BE2C (cell line): ENCODE measurements around the gene TNS3.

Experiments used
- DNase-seq: peaks from one replicate; pipeline ENCODE4 v3.0.0-alpha.2; 2020
- H3K27me3 ChIP-seq: fragments of 250-450 bp; sonication (Bioruptor Pico); 2 replicates; pipeline ENCODE4 v1.5.1; 2020; ENCODE audit warnings: mild to moderate bottlenecking
- H3K36me3 ChIP-seq: fragments of 250-450 bp; sonication (Bioruptor Pico); 2 replicates; pipeline ENCODE4 v1.5.1; 2020; ENCODE audit warnings: mild to moderate bottlenecking
- H3K4me1 ChIP-seq: fragments of 250-450 bp; sonication (Bioruptor Pico); 2 replicates; pipeline ENCODE4 v1.5.1; 2020
- H3K4me3 ChIP-seq: 2 replicates; pipeline ENCODE4 v1.5.1; 2011; ENCODE audit warnings: low read depth, low read length
- H3K9me3 ChIP-seq: fragments of 250-450 bp; sonication (Bioruptor Pico); 2 replicates; pipeline ENCODE4 v1.5.1; 2020
- TF ChIP-seq, protein P1 (sequence below): IDR thresholded peaks from 2 replicates; pipeline ENCODE4 v1.5.1; 2012; ENCODE audit warnings: mild to moderate bottlenecking, low read depth, low read length

Gene TNS3

DNA sequence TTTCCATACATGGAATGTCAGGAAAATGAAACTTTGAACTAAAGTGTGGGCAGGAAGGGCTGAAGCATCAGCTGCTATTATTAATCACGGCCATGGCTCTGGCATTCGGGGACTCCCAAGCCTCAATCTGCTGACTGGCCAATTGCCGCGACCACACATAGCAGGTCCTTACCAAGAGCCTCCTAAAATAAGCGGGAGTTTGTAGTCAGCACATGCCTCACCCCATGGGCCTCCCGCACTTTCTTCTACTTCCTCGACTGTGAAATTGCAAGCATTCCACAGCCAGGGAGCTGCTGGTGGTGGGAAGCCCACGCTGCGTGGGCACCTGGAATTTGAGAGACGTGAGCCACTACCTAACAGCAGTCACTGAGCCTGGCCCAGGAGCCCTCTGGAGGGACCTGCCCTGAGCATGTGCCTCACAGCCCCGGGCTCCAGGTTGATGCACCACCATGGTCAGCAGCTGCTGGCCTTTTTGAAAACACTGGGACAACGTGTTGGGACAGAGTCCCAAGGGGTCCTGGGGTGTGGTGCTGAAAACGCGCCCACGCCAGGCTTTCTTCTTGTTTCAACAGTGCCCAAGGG is 211.4 kb downstream of the TNS3 start:
- no peaks in the 10 kb centered on the region for H3K36me3 ChIP-seq
- H3K4me1 ChIP-seq, result no peaks in the 10 kb centered on the region
- H3K4me3 ChIP-seq, result no peak overlapping the region
- no peaks in the 10 kb centered on the region for H3K27me3 ChIP-seq
- TF ChIP-seq, protein P1, sequence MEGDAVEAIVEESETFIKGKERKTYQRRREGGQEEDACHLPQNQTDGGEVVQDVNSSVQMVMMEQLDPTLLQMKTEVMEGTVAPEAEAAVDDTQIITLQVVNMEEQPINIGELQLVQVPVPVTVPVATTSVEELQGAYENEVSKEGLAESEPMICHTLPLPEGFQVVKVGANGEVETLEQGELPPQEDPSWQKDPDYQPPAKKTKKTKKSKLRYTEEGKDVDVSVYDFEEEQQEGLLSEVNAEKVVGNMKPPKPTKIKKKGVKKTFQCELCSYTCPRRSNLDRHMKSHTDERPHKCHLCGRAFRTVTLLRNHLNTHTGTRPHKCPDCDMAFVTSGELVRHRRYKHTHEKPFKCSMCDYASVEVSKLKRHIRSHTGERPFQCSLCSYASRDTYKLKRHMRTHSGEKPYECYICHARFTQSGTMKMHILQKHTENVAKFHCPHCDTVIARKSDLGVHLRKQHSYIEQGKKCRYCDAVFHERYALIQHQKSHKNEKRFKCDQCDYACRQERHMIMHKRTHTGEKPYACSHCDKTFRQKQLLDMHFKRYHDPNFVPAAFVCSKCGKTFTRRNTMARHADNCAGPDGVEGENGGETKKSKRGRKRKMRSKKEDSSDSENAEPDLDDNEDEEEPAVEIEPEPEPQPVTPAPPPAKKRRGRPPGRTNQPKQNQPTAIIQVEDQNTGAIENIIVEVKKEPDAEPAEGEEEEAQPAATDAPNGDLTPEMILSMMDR, result no peak
- DNase-seq, result no peak
- no peaks in the 10 kb centered on the region for H3K9me3 ChIP-seq

- TF ChIP-seq, protein P1, result no peak
- Histone ChIP-seq H3K27me3 (no peaks in the 10 kb centered on the region), H3K4me1 (no peaks in the 10 kb centered on the region), H3K4me3 (no peak overlapping the region), H3K9me3 (no peaks in the 10 kb centered on the region), H3K36me3 (no peaks in the 10 kb centered on the region)
- no peak for DNase-seq
Observed at GRCh38 chr7:47369736-47370135, 212.2 kb downstream of the TNS3 start.

DNA sequence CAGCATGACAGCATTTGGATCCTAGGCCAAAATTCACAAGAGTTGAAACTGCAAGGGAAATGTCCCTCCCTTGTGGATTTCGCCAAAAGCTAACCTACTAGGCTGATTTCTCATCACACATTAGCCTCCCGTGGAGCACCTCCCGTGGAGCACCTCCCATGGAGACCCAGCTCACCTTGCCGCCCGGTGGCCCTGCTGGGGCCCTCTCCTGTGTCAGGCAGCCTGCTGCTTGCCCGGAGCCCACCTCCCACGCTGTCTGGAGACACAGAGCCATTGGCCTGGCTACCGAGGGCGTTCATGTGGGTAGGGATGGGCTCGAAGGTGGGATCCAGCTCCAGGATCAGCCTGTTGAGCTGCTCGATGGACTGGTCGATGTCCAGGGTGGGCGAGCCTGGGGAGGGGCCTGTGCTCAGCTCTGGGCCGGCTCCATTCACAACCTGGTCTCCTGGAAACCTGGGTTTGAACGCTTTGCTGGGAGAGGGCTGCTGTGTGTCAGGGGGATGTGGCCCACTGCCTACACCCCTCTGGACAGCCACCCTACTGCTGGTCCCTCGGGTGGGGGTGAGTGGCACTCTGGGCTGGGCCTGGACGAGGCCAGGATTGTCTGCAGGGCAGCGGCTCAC is 213.6 kb downstream of the TNS3 start:
- H3K4me3 ChIP-seq, result no peak overlapping the region
- H3K4me1 ChIP-seq, result no peaks in the 10 kb centered on the region
- no peaks in the 10 kb centered on the region for H3K9me3 ChIP-seq
- TF ChIP-seq, protein P1, result no peak
- no peak for DNase-seq
- no peaks in the 10 kb centered on the region for H3K27me3 ChIP-seq
- no peaks in the 10 kb centered on the region for H3K36me3 ChIP-seq

GRCh38 chr7:47367369-47367768 is 214.5 kb downstream of the TNS3 start:
- H3K36me3 ChIP-seq, result no peaks in the 10 kb centered on the region
- no peak for DNase-seq
- TF ChIP-seq, protein P1, result no peak
- H3K9me3 ChIP-seq, result no peaks in the 10 kb centered on the region
- H3K4me1 ChIP-seq, result no peaks in the 10 kb centered on the region
- no peak overlapping the region for H3K4me3 ChIP-seq
- H3K27me3 ChIP-seq, result no peaks in the 10 kb centered on the region

DNA sequence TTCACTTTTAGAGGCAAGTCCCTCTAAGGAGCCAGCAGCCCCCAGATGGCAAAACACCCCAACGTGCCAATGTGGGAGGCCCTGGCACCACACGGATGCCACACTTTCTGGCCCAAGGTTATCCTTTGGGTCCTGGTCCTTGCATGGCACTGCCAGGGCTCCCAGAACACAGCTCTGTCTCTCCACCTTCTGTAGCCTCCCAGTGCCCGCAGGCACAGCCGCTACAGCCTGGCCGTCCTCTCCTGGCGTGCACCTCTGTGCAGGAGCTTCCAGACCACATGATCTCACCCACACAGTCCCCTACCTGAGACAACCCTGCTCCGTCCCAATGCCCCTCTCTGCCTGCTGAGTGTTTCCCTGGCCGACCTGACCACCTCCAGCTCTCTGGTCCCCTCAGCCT is 215.0 kb downstream of the TNS3 start:
- no peaks in the 10 kb centered on the region for H3K27me3 ChIP-seq
- TF ChIP-seq, protein P1, result no peak
- H3K9me3 ChIP-seq, result no peaks in the 10 kb centered on the region
- H3K36me3 ChIP-seq, result no peaks in the 10 kb centered on the region
- H3K4me1 ChIP-seq, result no peaks in the 10 kb centered on the region
- H3K4me3 ChIP-seq, result no peak overlapping the region
- no peak for DNase-seq

- Histone ChIP-seq H3K9me3 (no peaks in the 10 kb centered on the region), H3K4me1 (no peaks in the 10 kb centered on the region), H3K4me3 (no peak overlapping the region), H3K27me3 (no peaks in the 10 kb centered on the region), H3K36me3 (no peaks in the 10 kb centered on the region)
- DNase-seq, result no peak
- TF ChIP-seq, protein P1, result no peak
Observed at GRCh38 chr7:47366211-47366610, 215.7 kb downstream of the TNS3 start.
